Body of pancreas (tissue), 4 donors: ENCODE results near the gene NELFCD.

Experiments
- POLR2A ChIP-seq, 3 donors: fragments of 450-650 bp; IDR thresholded peaks; one replicate each; pipeline ENCODE4 v1.6.1; 2016; ENCODE audit warnings: antibody characterized with exemption in 3 of 3, mild to moderate bottlenecking in 2 of 3
- TF ChIP-seq, protein P1 (sequence below), 7 experiments: fragments of 450-650 bp in 4 of 7; fragments of 200-600 bp in 3 of 7; sonication (generic) in 3 of 7; IDR thresholded peaks; one replicate each; pipeline ENCODE4 v1.5.1; 2016 to 2019; ENCODE audit warnings: antibody characterized with exemption in 7 of 7

GRCh38 chr20:58945965-58946631 lies 35.0 kb upstream of the NELFCD start:
- TF ChIP-seq, protein P1, sequence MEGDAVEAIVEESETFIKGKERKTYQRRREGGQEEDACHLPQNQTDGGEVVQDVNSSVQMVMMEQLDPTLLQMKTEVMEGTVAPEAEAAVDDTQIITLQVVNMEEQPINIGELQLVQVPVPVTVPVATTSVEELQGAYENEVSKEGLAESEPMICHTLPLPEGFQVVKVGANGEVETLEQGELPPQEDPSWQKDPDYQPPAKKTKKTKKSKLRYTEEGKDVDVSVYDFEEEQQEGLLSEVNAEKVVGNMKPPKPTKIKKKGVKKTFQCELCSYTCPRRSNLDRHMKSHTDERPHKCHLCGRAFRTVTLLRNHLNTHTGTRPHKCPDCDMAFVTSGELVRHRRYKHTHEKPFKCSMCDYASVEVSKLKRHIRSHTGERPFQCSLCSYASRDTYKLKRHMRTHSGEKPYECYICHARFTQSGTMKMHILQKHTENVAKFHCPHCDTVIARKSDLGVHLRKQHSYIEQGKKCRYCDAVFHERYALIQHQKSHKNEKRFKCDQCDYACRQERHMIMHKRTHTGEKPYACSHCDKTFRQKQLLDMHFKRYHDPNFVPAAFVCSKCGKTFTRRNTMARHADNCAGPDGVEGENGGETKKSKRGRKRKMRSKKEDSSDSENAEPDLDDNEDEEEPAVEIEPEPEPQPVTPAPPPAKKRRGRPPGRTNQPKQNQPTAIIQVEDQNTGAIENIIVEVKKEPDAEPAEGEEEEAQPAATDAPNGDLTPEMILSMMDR (IDR thresholded peaks at IDR 0.05): no peak
- no peak for TF ChIP-seq POLR2A (IDR thresholded peaks at IDR 0.05)
